Spleen (tissue), 7 donors: ENCODE measurements around the gene TINAG.

Source experiments
- POLR2A ChIP-seq, 3 donors: fragments of 450-650 bp; IDR thresholded peaks; one replicate each; pipeline ENCODE4 v1.5.1; 2017; ENCODE audit warnings: antibody characterized with exemption in 3 of 3, mild to moderate bottlenecking in 1 of 3
- TF ChIP-seq, protein P1 (sequence below), 11 experiments: fragments of 200-600 bp in 7 of 11; fragments of 450-650 bp in 4 of 11; sonication (generic) in 4 of 11; IDR thresholded peaks in 8 of 11; conservative IDR thresholded peaks in 3 of 11; 1 replicate in 7 of 11; 2 replicates in 4 of 11; pipeline versions ENCODE4 v1.4.0 to v1.8.0; 2016 to 2021; ENCODE audit warnings: antibody characterized with exemption in 11 of 11, inconsistent platforms in 4 of 11, mild to moderate bottlenecking in 1 of 11
- donor health status: DM: no; HTN: no; CAD: no; lungs with moderate emphysema.
- donor health status: DM: no; HTN: no; CAD: no.
- donor health status: DM: no; HTN: no; CAD: no.

DNA sequence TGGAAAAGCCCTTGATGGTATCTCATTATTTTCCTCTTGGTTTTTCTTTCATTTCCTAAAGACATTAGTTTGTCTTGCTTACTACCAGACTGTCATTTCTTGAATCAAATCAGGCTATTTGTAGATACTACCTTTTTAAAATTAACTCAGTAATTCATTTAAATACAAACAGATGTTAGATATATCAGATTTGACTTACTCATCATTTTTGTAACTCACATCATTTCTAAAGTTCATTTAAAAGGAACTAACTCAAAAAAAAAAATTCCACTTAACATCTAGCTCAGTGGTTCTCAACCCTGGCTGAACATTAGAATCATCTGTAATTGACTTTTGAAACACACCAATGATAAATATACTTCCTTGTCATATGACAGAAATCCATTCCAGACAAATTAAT, 48.2 kb upstream of the TINAG start:
- TF ChIP-seq, protein P1, sequence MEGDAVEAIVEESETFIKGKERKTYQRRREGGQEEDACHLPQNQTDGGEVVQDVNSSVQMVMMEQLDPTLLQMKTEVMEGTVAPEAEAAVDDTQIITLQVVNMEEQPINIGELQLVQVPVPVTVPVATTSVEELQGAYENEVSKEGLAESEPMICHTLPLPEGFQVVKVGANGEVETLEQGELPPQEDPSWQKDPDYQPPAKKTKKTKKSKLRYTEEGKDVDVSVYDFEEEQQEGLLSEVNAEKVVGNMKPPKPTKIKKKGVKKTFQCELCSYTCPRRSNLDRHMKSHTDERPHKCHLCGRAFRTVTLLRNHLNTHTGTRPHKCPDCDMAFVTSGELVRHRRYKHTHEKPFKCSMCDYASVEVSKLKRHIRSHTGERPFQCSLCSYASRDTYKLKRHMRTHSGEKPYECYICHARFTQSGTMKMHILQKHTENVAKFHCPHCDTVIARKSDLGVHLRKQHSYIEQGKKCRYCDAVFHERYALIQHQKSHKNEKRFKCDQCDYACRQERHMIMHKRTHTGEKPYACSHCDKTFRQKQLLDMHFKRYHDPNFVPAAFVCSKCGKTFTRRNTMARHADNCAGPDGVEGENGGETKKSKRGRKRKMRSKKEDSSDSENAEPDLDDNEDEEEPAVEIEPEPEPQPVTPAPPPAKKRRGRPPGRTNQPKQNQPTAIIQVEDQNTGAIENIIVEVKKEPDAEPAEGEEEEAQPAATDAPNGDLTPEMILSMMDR (IDR thresholded peaks at IDR 0.05 in 8 of 11, conservative IDR thresholded peaks at IDR 0.05 in 3 of 11) = no peak
- no peak for TF ChIP-seq POLR2A (IDR thresholded peaks at IDR 0.05)
